ENCODE measurements around the gene DELE1. TPM values are rescaled to one million over a fixed set of nuclear protein-coding genes. Genes with fewer than 3 reads are reported as not detected.

The DELE1 gene
- total and polyA plus RNA-seq, 2 donors (not counting 3 experiments of a cell fraction or from before 2014, with no cell fraction given), result 105 to 121 TPM

- POLR2A ChIA-PET, result no interaction called here
- Histone ChIP-seq H3K9me3 (replicated peaks; ENCODE audit: control insufficient read depth, insufficient read depth, low read length) (no peaks in the 10 kb centered on the region), H3K4me1 (ENCODE audit: control insufficient read depth, extremely low read depth, insufficient read depth, low read length) (peaks cover 65% of the 10 kb centered on the region), H3K27ac (ENCODE audit: insufficient read depth, low read depth, low read length) (no peak overlapping the region), H3K36me3 (ENCODE audit: control insufficient read depth in 2 of 2, extremely low read depth in 1 of 2, insufficient read depth in 2 of 2, low read length in 2 of 2) (no peaks in the 10 kb centered on the region), H3K79me2 (ENCODE audit: control insufficient read depth, insufficient read depth, low read length) (no peaks in the 10 kb centered on the region), H3K4me2 (ENCODE audit: insufficient read depth, low read length) (no peak overlapping the region), H3K27me3 (ENCODE audit: control insufficient read depth in 2 of 2, insufficient read depth in 2 of 2, low read length in 2 of 2) (no peaks in the 10 kb centered on the region), H3K9me1 (replicated peaks; ENCODE audit: control insufficient read depth, extremely low read depth, insufficient read depth, low read length) (no peaks in the 10 kb centered on the region), H4K20me1 (replicated peaks; ENCODE audit: control insufficient read depth, extremely low read depth, insufficient read depth, low read length) (no peaks in the 10 kb centered on the region), H2AFZ (ENCODE audit: low read depth, low read length) (no peak overlapping the region), H3K4me3 (replicated peaks in 1 of 3; ENCODE audit: insufficient read depth in 1 of 3, low read depth in 1 of 3, low read length in 3 of 3) (no peak overlapping the region), H3K9ac (replicated peaks; ENCODE audit: extremely low read depth, insufficient read depth, low read length) (no peak overlapping the region)
- CTCF ChIA-PET, result interaction anchor here (1.2 to 10.9 kb wide), 2 partner anchors 9 to 20 kb away, joined by 3 to 244 read pairs; partner anchors contain the start of genes PCDH12 and RNF14
- no peak for DNase-seq (ENCODE audit: low read depth, low spot score)
- intact Hi-C loops (cut with micrococcal nuclease), result no loop called here
- no peak for TF ChIP-seq MYC (IDR thresholded peaks at IDR 0.05; ENCODE audit: low read depth, low read length)
- TF ChIP-seq JUN (IDR thresholded peaks at IDR 0.05; ENCODE audit: borderline replicate concordance, insufficient read depth, insufficient read length, low read depth), result no peak
- TF ChIP-seq GATA2 (IDR thresholded peaks at IDR 0.05; ENCODE audit: insufficient read depth, insufficient read length, low read depth, low read length), result no peak
- no peak for TF ChIP-seq FOS (IDR thresholded peaks at IDR 0.05; ENCODE audit: borderline replicate concordance, insufficient read depth, low read length)
- TF ChIP-seq MAX (IDR thresholded peaks at IDR 0.05; ENCODE audit: insufficient read depth, insufficient read length), result no peak
- TF ChIP-seq POLR2A (IDR thresholded peaks at IDR 0.05; ENCODE audit: low read depth, low read length), result no peak
- no peak for TF ChIP-seq POLR2AphosphoS5 (IDR thresholded peaks at IDR 0.05; ENCODE audit: insufficient read depth, low read depth, low read length)
- no TSS peak for BruUV-seq (replicated peaks)
- dilution Hi-C loops (cut with MboI; ENCODE audit: extremely low pct_ligation_motif_present, low sequenced_read_pairs), result no loop called here
- no peak for FAIRE-seq
These were observed 25.1 kb downstream of the DELE1 start for GRCh38 chr5:141948812-141949211.

- Histone ChIP-seq H3K4me2 (ENCODE audit: insufficient read depth, low read length) (no peak overlapping the region), H3K9me1 (replicated peaks; ENCODE audit: control insufficient read depth, extremely low read depth, insufficient read depth, low read length) (no peaks in the 10 kb centered on the region), H3K4me1 (ENCODE audit: control insufficient read depth, extremely low read depth, insufficient read depth, low read length) (peaks cover 69% of the 10 kb centered on the region), H2AFZ (ENCODE audit: low read depth, low read length) (no peak overlapping the region), H3K9me3 (replicated peaks; ENCODE audit: control insufficient read depth, insufficient read depth, low read length) (no peaks in the 10 kb centered on the region), H3K27me3 (ENCODE audit: control insufficient read depth in 2 of 2, insufficient read depth in 2 of 2, low read length in 2 of 2) (no peaks in the 10 kb centered on the region), H3K4me3 (replicated peaks in 1 of 3; ENCODE audit: insufficient read depth in 1 of 3, low read depth in 1 of 3, low read length in 3 of 3) (no peak overlapping the region), H3K36me3 (ENCODE audit: control insufficient read depth in 2 of 2, extremely low read depth in 1 of 2, insufficient read depth in 2 of 2, low read length in 2 of 2) (no peaks in the 10 kb centered on the region), H3K9ac (replicated peaks; ENCODE audit: extremely low read depth, insufficient read depth, low read length) (no peak overlapping the region), H3K79me2 (ENCODE audit: control insufficient read depth, insufficient read depth, low read length) (no peaks in the 10 kb centered on the region), H4K20me1 (replicated peaks; ENCODE audit: control insufficient read depth, extremely low read depth, insufficient read depth, low read length) (no peaks in the 10 kb centered on the region), H3K27ac (ENCODE audit: insufficient read depth, low read depth, low read length) (no peak overlapping the region)
- intact Hi-C loops (cut with micrococcal nuclease), result no loop called here
- ChIA-PET CTCF (interaction anchor here (10.9 kb wide), 1 partner anchor 8 kb away, joined by 244 read pairs; the partner anchor contains the start of gene PCDH12), POLR2A (no interaction called here)
- no peak for TF ChIP-seq EZH2 (IDR thresholded peaks at IDR 0.05; ENCODE audit: borderline replicate concordance, low read depth, low read length, severe bottlenecking)
- TF ChIP-seq MYC (IDR thresholded peaks at IDR 0.05; ENCODE audit: low read depth, low read length), result no peak
- TF ChIP-seq GATA2 (IDR thresholded peaks at IDR 0.05; ENCODE audit: insufficient read depth, insufficient read length, low read depth, low read length), result no peak
- no peak for TF ChIP-seq POLR2A (IDR thresholded peaks at IDR 0.05; ENCODE audit: low read depth, low read length)
- no peak for TF ChIP-seq FOS (IDR thresholded peaks at IDR 0.05; ENCODE audit: borderline replicate concordance, insufficient read depth, low read length)
- FAIRE-seq (no peak), DNase-seq (ENCODE audit: low read depth, low spot score) (no peak)
- dilution Hi-C loops (cut with MboI; ENCODE audit: extremely low pct_ligation_motif_present, low sequenced_read_pairs), result no loop called here
- no TSS peak for BruUV-seq (replicated peaks)
These were observed 25.8 kb downstream of the DELE1 start for GRCh38 chr5:141949511-141949910.

Measured in endothelial cell of umbilical vein (primary cell).